Trophoblast cell (in vitro differentiated cells and primary cell): Measurements from ENCODE around the gene CLEC12A.
A peak's percentile ranks its signal among the peaks of the same experiment; 100 is the strongest.
"Not testable (repeated sequence)": the region's sequence is repeated elsewhere in the genome, so short reads cannot be mapped to it uniquely, and the experiment has no call there.

Experiments
- DNase-seq, 2 donors: peaks; one replicate each; pipeline ENCODE4 v3.0.0-alpha.2; 2016
- H2AFZ ChIP-seq: 2 replicates; pipeline ENCODE4 v1.6.1; 2013; ENCODE audit warnings: low read length, moderate library complexity, mild to moderate bottlenecking; ENCODE audit not compliant: insufficient read depth, poor library complexity
- H2AK5ac ChIP-seq: 2 replicates; pipeline ENCODE4 v1.6.1; 2013; ENCODE audit warnings: mild to moderate bottlenecking, low read length
- H2BK120ac ChIP-seq: 2 replicates; pipeline ENCODE4 v1.6.1; 2013; ENCODE audit warnings: low read length, mild to moderate bottlenecking, moderate library complexity; ENCODE audit not compliant: insufficient read depth, poor library complexity
- H2BK12ac ChIP-seq: 2 replicates; pipeline ENCODE4 v1.6.1; 2013; ENCODE audit warnings: mild to moderate bottlenecking, low read length, moderate library complexity
- H2BK5ac ChIP-seq: 2 replicates; pipeline ENCODE4 v1.6.1; 2013; ENCODE audit warnings: low read length, low read depth, moderate library complexity, mild to moderate bottlenecking; ENCODE audit not compliant: poor library complexity
- H3K14ac ChIP-seq: 2 replicates; pipeline ENCODE4 v1.6.1; 2013; ENCODE audit warnings: mild to moderate bottlenecking, low read length
- H3K18ac ChIP-seq: 2 replicates; pipeline ENCODE4 v1.6.1; 2013; ENCODE audit warnings: mild to moderate bottlenecking, low read length
- H3K23ac ChIP-seq: 2 replicates; pipeline ENCODE4 v1.6.1; 2013; ENCODE audit warnings: low read length
- H3K27ac ChIP-seq: 2 replicates; pipeline ENCODE4 v1.5.1; 2013; ENCODE audit warnings: low read depth, mild to moderate bottlenecking, inconsistent platforms, low read length, moderate library complexity
- H3K27me3 ChIP-seq: 2 replicates; pipeline ENCODE4 v1.6.1; 2013; ENCODE audit warnings: inconsistent platforms, mild to moderate bottlenecking, low read length, moderate library complexity; ENCODE audit not compliant: insufficient read depth
- H3K36me3 ChIP-seq, 2 experiments: 1 replicate in 1 of 2; 2 replicates in 1 of 2; pipeline ENCODE4 v1.6.1; 2013; ENCODE audit warnings: low read length in 2 of 2, mild to moderate bottlenecking in 2 of 2, moderate library complexity in 1 of 2; ENCODE audit not compliant: insufficient read depth in 2 of 2, control insufficient read depth in 1 of 2
- H3K4ac ChIP-seq: 2 replicates; pipeline ENCODE4 v1.6.1; 2013; ENCODE audit warnings: low read depth, mild to moderate bottlenecking, low read length, moderate library complexity
- H3K4me1 ChIP-seq, 2 experiments: 1 replicate in 1 of 2; 2 replicates in 1 of 2; pipeline ENCODE4 v1.6.1; 2013; ENCODE audit warnings: low read length in 2 of 2, mild to moderate bottlenecking in 2 of 2, moderate library complexity in 1 of 2; ENCODE audit not compliant: insufficient read depth in 2 of 2, control insufficient read depth in 1 of 2
- H3K4me2 ChIP-seq: 2 replicates; pipeline ENCODE4 v1.6.1; 2013; ENCODE audit warnings: inconsistent platforms, mild to moderate bottlenecking, low read length, moderate library complexity
- H3K4me3 ChIP-seq: 2 replicates; pipeline ENCODE4 v1.5.1; 2013; ENCODE audit warnings: mild to moderate bottlenecking, low read depth, low read length, inconsistent platforms
- H3K79me1 ChIP-seq: one replicate; pipeline ENCODE4 v1.6.1; 2013; ENCODE audit warnings: low read length
- H3K79me2 ChIP-seq: 2 replicates; pipeline ENCODE4 v1.6.1; 2013; ENCODE audit warnings: low read length, mild to moderate bottlenecking; ENCODE audit not compliant: control insufficient read depth, insufficient read depth, poor library complexity
- H3K9ac ChIP-seq: 2 replicates; pipeline ENCODE4 v1.6.1; 2013; ENCODE audit warnings: mild to moderate bottlenecking, low read length
- H3K9me3 ChIP-seq: 2 replicates; pipeline ENCODE4 v1.6.1; 2013; ENCODE audit warnings: low read depth, mild to moderate bottlenecking, control low read depth, inconsistent platforms, low read length; ENCODE audit not compliant: insufficient read depth
- H4K12ac ChIP-seq: 2 replicates; pipeline ENCODE4 v1.6.1; 2013; ENCODE audit warnings: low read depth, mild to moderate bottlenecking, low read length, moderate library complexity
- H4K8ac ChIP-seq: 2 replicates; pipeline ENCODE4 v1.6.1; 2013; ENCODE audit warnings: low read depth, mild to moderate bottlenecking, low read length, moderate library complexity
- H4K91ac ChIP-seq: one replicate; pipeline ENCODE4 v1.6.1; 2013; ENCODE audit warnings: low read depth, mild to moderate bottlenecking, low read length, moderate library complexity
- WGBS: extraction: QIAGEN DNeasy Blood & Tissue Kit; methylation state at CpG from one replicate; pipeline ENCODE4 v1.1.7; 2013; ENCODE audit warnings: missing lambda C conversion rate; ENCODE audit not compliant: insufficient read length, insufficient coverage; ENCODE audit errors: extremely low coverage; 5-methylcytosine and 5-hydroxymethylcytosine counted together

Gene CLEC12A

GRCh38 chr12:9974731-9975130 is 3.5 kb downstream of the CLEC12A start:
- not testable (repeated sequence) for H2BK12ac ChIP-seq, H2AFZ ChIP-seq, H3K36me3 ChIP-seq, H3K79me1 ChIP-seq, H3K14ac ChIP-seq, H3K18ac ChIP-seq, H2BK5ac ChIP-seq, H4K12ac ChIP-seq, H3K27me3 ChIP-seq, H3K4me1 ChIP-seq, H4K8ac ChIP-seq, H3K4me3 ChIP-seq, H4K91ac ChIP-seq, H3K9me3 ChIP-seq, H2AK5ac ChIP-seq, DNase-seq, H3K27ac ChIP-seq, H3K4me2 ChIP-seq, H3K79me2 ChIP-seq, H3K9ac ChIP-seq, H3K4ac ChIP-seq, H2BK120ac ChIP-seq, H3K23ac ChIP-seq
- WGBS = no CpG with 5 or more reads among the region's 2 CpGs

GRCh38 chr12:9975614-9976013 is 4.4 kb downstream of the CLEC12A start:
- Histone ChIP-seq H3K18ac (no peak overlapping the region), H3K27me3 (no peaks in the 10 kb centered on the region), H3K79me2 (no peaks in the 10 kb centered on the region), H3K36me3 (no peaks in the 10 kb centered on the region), H3K4me1 (no peaks in the 10 kb centered on the region), H3K9me3 (peaks cover 7% of the 10 kb centered on the region), H3K79me1 (no peaks in the 10 kb centered on the region), H3K4me3 (no peak overlapping the region), H2AFZ (no peak overlapping the region), H4K8ac (no peak overlapping the region), H3K4ac (no peak overlapping the region), H2BK120ac (no peak overlapping the region), H2AK5ac (no peak overlapping the region), H3K14ac (no peak overlapping the region), H4K91ac (no peak overlapping the region), H2BK12ac (no peak overlapping the region), H4K12ac (no peak overlapping the region), H3K4me2 (no peak overlapping the region), H3K27ac (no peak overlapping the region), H2BK5ac (no peak overlapping the region), H3K9ac (no peak overlapping the region), H3K23ac (no peak overlapping the region)
- WGBS = no CpG with 5 or more reads among the region's 2 CpGs
- no peak for DNase-seq

GRCh38 chr12:9976626-9977025 is 5.4 kb downstream of the CLEC12A start:
- not testable (repeated sequence) for H3K79me2 ChIP-seq, H3K4me2 ChIP-seq, H3K9ac ChIP-seq, H3K27ac ChIP-seq, H3K4me3 ChIP-seq, H3K18ac ChIP-seq, H3K9me3 ChIP-seq, H3K23ac ChIP-seq, H4K8ac ChIP-seq, H2BK5ac ChIP-seq, DNase-seq, H2AK5ac ChIP-seq, H4K91ac ChIP-seq, H2BK120ac ChIP-seq, H3K27me3 ChIP-seq, H3K14ac ChIP-seq, H3K36me3 ChIP-seq, H2AFZ ChIP-seq, H3K4me1 ChIP-seq, H2BK12ac ChIP-seq, H4K12ac ChIP-seq, H3K79me1 ChIP-seq, H3K4ac ChIP-seq
- no CpG with 5 or more reads among the region's 5 CpGs for WGBS

GRCh38 chr12:9977916-9978315 is 6.7 kb downstream of the CLEC12A start:
- Histone ChIP-seq H2AK5ac (no peak overlapping the region), H3K14ac (no peak overlapping the region), H2BK5ac (no peak overlapping the region), H3K36me3 (no peaks in the 10 kb centered on the region), H3K79me1 (no peaks in the 10 kb centered on the region), H3K18ac (no peak overlapping the region), H3K27me3 (no peaks in the 10 kb centered on the region), H4K8ac (no peak overlapping the region), H2BK12ac (no peak overlapping the region), H3K4ac (no peak overlapping the region), H3K23ac (no peak overlapping the region), H3K4me1 (no peaks in the 10 kb centered on the region), H3K27ac (no peak overlapping the region), H2AFZ (no peak overlapping the region), H3K79me2 (no peaks in the 10 kb centered on the region), H4K91ac (no peak overlapping the region), H3K9me3 (peaks cover 7% of the 10 kb centered on the region), H3K9ac (no peak overlapping the region), H3K4me3 (no peak overlapping the region), H2BK120ac (no peak overlapping the region), H4K12ac (no peak overlapping the region), H3K4me2 (no peak overlapping the region)
- DNase-seq = peak in 1 of 2 donors; percentile 11
